NT2/D1 (cell line): Measurements from ENCODE around the gene PIGX.

Source experiments
- SUZ12 ChIP-seq: IDR thresholded peaks from 2 replicates; pipeline ENCODE4 v1.6.1; 2011; ENCODE audit not compliant: insufficient read length, insufficient read depth; ENCODE audit errors: extremely low read depth
- YY1 ChIP-seq: IDR thresholded peaks from 2 replicates; pipeline ENCODE4 v1.6.1; 2011; ENCODE audit not compliant: insufficient read length, insufficient read depth
- ZNF274 ChIP-seq: IDR thresholded peaks from 2 replicates; pipeline ENCODE4 v1.6.1; 2011; ENCODE audit warnings: mild to moderate bottlenecking, low read depth, low read length

DNA sequence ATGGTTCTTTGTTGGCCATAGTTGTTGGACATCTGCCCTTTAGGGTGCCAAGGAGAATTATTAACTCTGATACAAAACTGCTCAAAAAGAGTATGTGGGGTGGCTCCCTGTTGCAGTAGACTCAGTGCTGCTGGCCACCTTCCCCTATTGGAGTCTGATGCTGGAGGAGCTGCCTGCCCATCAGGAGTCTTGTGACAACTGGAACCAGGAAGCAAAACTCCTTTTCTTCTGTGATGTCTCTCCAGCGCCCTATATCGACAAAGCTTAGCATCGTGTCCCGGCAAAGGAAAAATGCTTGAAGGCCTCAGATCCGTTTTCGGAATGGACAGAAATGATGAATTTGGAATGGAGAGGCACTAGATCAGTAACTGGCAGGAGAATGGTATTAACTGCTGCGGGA lies 51.0 kb downstream of the PIGX start:
- TF ChIP-seq YY1 (no peak), ZNF274 (no peak), SUZ12 (no peak)
